Measurements from ENCODE around the gene TMEM267.

- no peak for TF ChIP-seq CTCF (IDR thresholded peaks at IDR 0.05)
- no peak for TF ChIP-seq EZH2 (IDR thresholded peaks at IDR 0.05; ENCODE audit: borderline replicate concordance, insufficient read depth, low read depth, low read length, poor library complexity, severe bottlenecking)
Observed at GRCh38 chr5:43520615-43521014, 37.0 kb upstream of the TMEM267 start.

Measured in B cell (primary cell).